HG03439 (cell line): ENCODE data around the gene PRMT5.

ENCODE experiments used
- ATAC-seq: cut with Tn5 transposase; IDR thresholded peaks from one replicate; pipeline ENCODE4 v1.9.1; 2021; ENCODE audit warnings: mild to moderate bottlenecking, moderate library complexity; ENCODE audit not compliant: unreplicated experiment

Gene PRMT5

GRCh38 chr14:22878271-22879246 is 50.6 kb downstream of the PRMT5 start:
- ATAC-seq: no peak

- no peak for ATAC-seq
Measured at GRCh38 chr14:22877000-22877501, 52.1 kb downstream of the PRMT5 start.

- no peak for ATAC-seq
Measured at GRCh38 chr14:22875748-22876319, 53.3 kb downstream of the PRMT5 start.

GRCh38 chr14:22875003-22875747 is 54.0 kb downstream of the PRMT5 start:
- no peak for ATAC-seq

GRCh38 chr14:22872833-22873520 is 56.2 kb downstream of the PRMT5 start:
- no peak for ATAC-seq

GRCh38 chr14:22872033-22872832 is 56.9 kb downstream of the PRMT5 start:
- peak; percentile 28 for ATAC-seq

GRCh38 chr14:22871224-22872032 is 57.7 kb downstream of the PRMT5 start, which contains the start of gene LRP10:
Gene LRP10 (plus strand): TSS chr14:22871740. CDS start chr14:22872304, 564 bp downstream.
- ATAC-seq: peak; percentile 81

GRCh38 chr14:22870811-22871223 is 58.4 kb downstream of the PRMT5 start:
- ATAC-seq: peak; percentile 34
